ENCODE results near the gene SLC12A9. TPM values are rescaled to one million over a fixed set of nuclear protein-coding genes. Genes with fewer than 3 reads are reported as not detected.

The SLC12A9 gene
- total RNA-seq, 2 donors from 2014 or later, result 20.0 to 25.2 TPM

DNA sequence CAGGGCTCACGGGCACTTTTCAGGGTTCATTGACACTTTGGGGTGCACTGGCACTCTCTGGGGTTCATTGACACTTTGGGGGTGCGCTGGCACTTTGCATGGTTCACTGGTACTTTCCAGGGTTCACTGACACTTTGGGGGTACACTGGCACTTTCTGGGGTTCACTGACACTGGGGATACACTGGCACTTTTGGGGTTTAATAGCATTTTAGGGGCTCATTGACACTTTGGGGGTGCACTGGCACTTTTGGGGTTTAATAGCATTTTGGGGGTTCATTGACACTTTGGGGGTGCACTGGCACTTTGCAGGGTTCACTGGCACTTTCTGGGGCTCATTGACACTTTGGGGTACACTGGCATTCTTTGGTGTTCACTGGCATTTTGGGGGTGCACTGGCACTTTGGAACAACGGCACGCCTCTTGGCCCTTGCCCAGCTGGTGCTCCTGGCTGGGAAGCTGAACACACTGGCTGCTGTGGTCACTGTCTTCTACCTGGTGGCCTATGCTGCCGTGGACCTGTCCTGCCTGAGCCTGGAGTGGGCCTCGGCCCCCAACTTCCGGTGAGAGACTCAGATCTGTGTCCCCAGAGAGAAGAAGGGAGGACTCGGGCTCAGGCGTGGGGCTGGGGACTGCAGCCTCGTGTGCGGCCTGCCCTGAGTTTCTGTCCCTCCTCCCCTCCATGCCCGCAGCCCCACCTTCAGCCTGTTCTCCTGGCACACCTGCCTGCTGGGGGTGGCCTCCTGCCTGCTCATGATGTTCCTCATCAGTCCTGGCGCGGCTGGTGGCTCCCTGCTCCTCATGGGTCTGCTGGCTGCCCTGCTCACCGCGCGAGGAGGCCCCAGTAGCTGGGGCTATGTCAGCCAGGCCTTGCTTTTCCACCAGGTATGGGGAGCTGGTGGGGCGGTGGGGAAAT, 8.4 kb downstream of the SLC12A9 start:
- no peak for ATAC-seq (ENCODE audit: insufficient number of reproducible peaks, low FRiP score, low read depth)
- Histone ChIP-seq H3K27me3 (replicated peaks; ENCODE audit: insufficient read depth) (no peaks in the 10 kb centered on the region), H3K36me3 (peaks cover 18% of the 10 kb centered on the region), H3K27ac (no peak overlapping the region), H3K4me3 (no peak overlapping the region), H3K9me3 (no peaks in the 10 kb centered on the region), H3K4me1 (ENCODE audit: control insufficient read depth in 1 of 2, low read depth in 2 of 2) (peaks cover 0 to 6% of the 10 kb centered on the region in 2 donors)
- TF ChIP-seq, protein P1, sequence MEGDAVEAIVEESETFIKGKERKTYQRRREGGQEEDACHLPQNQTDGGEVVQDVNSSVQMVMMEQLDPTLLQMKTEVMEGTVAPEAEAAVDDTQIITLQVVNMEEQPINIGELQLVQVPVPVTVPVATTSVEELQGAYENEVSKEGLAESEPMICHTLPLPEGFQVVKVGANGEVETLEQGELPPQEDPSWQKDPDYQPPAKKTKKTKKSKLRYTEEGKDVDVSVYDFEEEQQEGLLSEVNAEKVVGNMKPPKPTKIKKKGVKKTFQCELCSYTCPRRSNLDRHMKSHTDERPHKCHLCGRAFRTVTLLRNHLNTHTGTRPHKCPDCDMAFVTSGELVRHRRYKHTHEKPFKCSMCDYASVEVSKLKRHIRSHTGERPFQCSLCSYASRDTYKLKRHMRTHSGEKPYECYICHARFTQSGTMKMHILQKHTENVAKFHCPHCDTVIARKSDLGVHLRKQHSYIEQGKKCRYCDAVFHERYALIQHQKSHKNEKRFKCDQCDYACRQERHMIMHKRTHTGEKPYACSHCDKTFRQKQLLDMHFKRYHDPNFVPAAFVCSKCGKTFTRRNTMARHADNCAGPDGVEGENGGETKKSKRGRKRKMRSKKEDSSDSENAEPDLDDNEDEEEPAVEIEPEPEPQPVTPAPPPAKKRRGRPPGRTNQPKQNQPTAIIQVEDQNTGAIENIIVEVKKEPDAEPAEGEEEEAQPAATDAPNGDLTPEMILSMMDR (IDR thresholded peaks at IDR 0.05), result no peak
- no peak for DNase-seq (ENCODE audit: low spot score)

DNA sequence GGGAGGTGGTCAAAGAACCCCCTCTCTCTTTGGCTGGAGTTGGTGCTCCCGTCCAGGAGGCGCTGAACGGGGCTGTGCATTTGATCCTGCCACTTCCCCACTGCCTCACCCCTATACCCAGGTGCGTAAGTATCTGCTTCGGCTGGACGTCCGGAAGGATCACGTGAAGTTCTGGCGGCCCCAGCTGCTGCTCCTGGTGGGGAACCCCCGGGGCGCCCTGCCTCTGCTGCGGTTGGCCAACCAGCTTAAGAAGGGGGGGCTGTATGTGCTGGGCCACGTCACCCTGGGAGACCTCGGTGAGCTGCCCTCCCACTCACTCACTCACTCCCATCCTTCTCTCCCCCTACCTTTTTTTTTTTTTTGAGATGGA, 9.1 kb downstream of the SLC12A9 start:
- ATAC-seq (ENCODE audit: insufficient number of reproducible peaks, low FRiP score, low read depth), result no peak
- H3K27ac ChIP-seq, result no peak overlapping the region
- peaks cover 17% of the 10 kb centered on the region for H3K36me3 ChIP-seq
- H3K9me3 ChIP-seq, result no peaks in the 10 kb centered on the region
- TF ChIP-seq, protein P1 (IDR thresholded peaks at IDR 0.05), result no peak
- no peaks in the 10 kb centered on the region for H3K27me3 ChIP-seq (replicated peaks; ENCODE audit: insufficient read depth)
- no peak for DNase-seq (ENCODE audit: low spot score)
- H3K4me3 ChIP-seq, result no peak overlapping the region
- peaks cover 0 to 12% of the 10 kb centered on the region in 2 donors for H3K4me1 ChIP-seq (ENCODE audit: control insufficient read depth in 1 of 2, low read depth in 2 of 2)

DNA sequence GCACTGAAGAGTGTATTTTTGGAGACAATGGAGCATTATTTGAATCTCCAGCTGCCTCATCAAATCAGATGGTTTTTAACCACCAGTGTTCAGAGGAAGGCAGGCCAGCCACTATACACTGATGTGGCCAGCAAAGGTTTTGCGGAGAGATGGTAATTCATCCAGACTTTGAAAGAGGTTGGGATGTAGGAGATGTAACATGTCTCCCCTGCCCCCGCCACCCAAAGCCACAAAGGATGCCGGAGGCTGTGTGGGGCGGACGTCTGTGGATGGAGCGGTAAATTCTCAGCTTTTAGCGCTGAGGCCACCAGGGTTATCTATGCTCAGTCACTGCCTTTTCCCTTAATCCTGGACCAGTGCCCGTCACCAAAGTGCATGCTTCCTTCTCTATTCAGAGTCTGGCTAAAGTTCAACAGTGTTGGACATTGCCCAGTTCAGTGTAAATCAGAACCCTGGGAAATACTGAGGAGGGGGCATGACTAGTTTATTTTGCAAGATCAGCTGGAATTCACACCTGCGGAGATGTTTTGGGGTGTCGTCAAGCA, 11.0 kb downstream of the SLC12A9 start:
- TF ChIP-seq, protein P1 (IDR thresholded peaks at IDR 0.05), result no peak
- peaks cover 17% of the 10 kb centered on the region for H3K36me3 ChIP-seq

DNA sequence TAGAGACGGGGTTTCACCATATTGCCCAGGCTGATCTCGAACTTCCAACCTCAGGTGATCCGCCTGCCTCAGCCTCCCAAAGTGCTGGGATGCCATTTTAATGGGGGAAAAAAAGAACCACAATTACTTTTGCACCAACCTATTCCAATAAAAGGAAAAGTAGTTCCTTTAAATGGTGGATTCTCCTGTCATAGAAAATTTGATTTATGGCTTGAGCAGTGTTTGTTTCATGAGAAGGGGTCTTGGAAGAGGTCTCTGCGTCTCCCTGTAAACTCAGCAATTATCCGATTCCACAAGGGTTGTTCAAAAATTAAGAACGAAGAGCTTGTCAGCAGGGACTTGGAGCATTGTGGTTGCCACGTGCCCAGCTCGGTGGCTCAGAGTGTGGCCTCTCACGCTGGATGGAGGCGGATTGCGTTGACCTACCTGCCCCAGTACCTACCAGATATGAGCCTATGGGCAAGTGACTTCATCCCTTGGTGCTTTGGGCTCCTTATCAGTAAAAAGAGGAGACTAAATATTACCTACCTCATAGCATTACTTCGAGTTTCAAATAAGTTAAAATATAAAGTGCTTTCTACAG, 11.8 kb downstream of the SLC12A9 start:
- H3K4me3 ChIP-seq, result no peak overlapping the region
- DNase-seq (ENCODE audit: low spot score) (no peak), ATAC-seq (ENCODE audit: insufficient number of reproducible peaks, low FRiP score, low read depth) (no peak)
- H3K36me3 ChIP-seq, result peaks cover 17% of the 10 kb centered on the region
- H3K27ac ChIP-seq, result no peak overlapping the region
- peaks cover 8 to 30% of the 10 kb centered on the region in 2 donors for H3K4me1 ChIP-seq (ENCODE audit: control insufficient read depth in 1 of 2, low read depth in 2 of 2)
- no peaks in the 10 kb centered on the region for H3K9me3 ChIP-seq
- TF ChIP-seq, protein P1 (IDR thresholded peaks at IDR 0.05), result no peak
- no peaks in the 10 kb centered on the region for H3K27me3 ChIP-seq (replicated peaks; ENCODE audit: insufficient read depth)

More for the DNA sequence above, 11.0 kb downstream of the SLC12A9 start:
- Histone ChIP-seq H3K27me3 (replicated peaks; ENCODE audit: insufficient read depth) (no peaks in the 10 kb centered on the region), H3K4me3 (no peak overlapping the region), H3K27ac (no peak overlapping the region), H3K4me1 (ENCODE audit: control insufficient read depth in 1 of 2, low read depth in 2 of 2) (peaks cover 2 to 21% of the 10 kb centered on the region in 2 donors), H3K9me3 (no peaks in the 10 kb centered on the region)
- DNase-seq (ENCODE audit: low spot score), result no peak
- ATAC-seq (ENCODE audit: insufficient number of reproducible peaks, low FRiP score, low read depth), result no peak

DNA sequence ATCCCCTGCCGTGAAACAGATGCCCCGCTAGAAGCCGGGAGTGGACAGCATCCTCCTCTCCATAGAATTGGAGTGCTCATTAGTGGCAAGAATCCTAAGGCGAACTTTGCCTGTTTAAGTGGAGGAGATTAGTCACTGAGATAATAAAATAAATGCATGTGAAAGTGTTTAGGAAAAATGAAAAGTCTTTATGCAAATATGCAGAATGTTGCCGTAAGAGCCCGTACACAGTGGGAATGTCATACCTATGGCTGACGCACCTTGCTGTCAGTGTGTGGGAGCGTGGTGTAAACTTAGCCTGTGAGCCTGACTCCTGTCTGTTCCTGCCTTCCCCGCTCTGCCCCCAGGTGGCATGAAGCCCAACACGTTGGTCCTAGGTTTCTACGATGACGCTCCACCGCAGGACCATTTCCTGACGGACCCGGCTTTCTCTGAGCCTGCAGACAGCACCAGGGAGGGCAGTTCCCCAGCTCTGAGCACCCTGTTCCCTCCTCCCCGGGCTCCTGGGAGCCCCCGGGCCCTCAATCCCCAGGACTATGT, 12.9 kb downstream of the SLC12A9 start:
- TF ChIP-seq, protein P1 (IDR thresholded peaks at IDR 0.05), result no peak
- Histone ChIP-seq H3K27me3 (replicated peaks; ENCODE audit: insufficient read depth) (no peaks in the 10 kb centered on the region), H3K4me1 (ENCODE audit: control insufficient read depth in 1 of 2, low read depth in 2 of 2) (peaks cover 8 to 31% of the 10 kb centered on the region in 2 donors), H3K9me3 (no peaks in the 10 kb centered on the region), H3K36me3 (peaks cover 12% of the 10 kb centered on the region), H3K4me3 (peak overlapping the region; percentile 94), H3K27ac (peak overlapping the region; percentile 98 to 99)
- DNase-seq (ENCODE audit: low spot score), result no peak
- ATAC-seq (ENCODE audit: insufficient number of reproducible peaks, low FRiP score, low read depth), result no peak

Data from thoracic aorta (tissue), 2 donors.